H1 (cell line): ENCODE results near the gene RAB44. TPM values are rescaled to one million over a fixed set of nuclear protein-coding genes. Genes with fewer than 3 reads are reported as not detected.

Source experiments
- CEBPB ChIP-seq: IDR thresholded peaks from 2 replicates; pipeline ENCODE4 v1.6.1; 2012; ENCODE audit warnings: low read depth, low read length
- MAX ChIP-seq: IDR thresholded peaks from 2 replicates; pipeline ENCODE4 v1.6.1; 2012; ENCODE audit warnings: inconsistent platforms
- SIRT6 ChIP-seq: IDR thresholded peaks from one replicate; pipeline ENCODE4 v1.7.1; 2012; ENCODE audit warnings: low read length, inconsistent platforms
- TBP ChIP-seq: IDR thresholded peaks from 2 replicates; pipeline ENCODE4 v1.6.1; 2011; ENCODE audit warnings: low read depth, low read length, improper control_type of control experiment
- TCF12 ChIP-seq: IDR thresholded peaks from 2 replicates; pipeline ENCODE4 v1.6.1; 2011; ENCODE audit warnings: low read depth, mild to moderate bottlenecking, low read length
- polyA plus RNA-seq, 7 experiments: library from polyadenylated mRNA; depleted of rRNA in 3 of 7; stranded (reverse) in 5 of 7; unstranded in 2 of 7; fragments of >200 nt in 5 of 7; fragments of 200-250 nt in 2 of 7; gene quantifications; 1 replicate in 5 of 7; 2 replicates in 1 of 7; 4 replicates in 1 of 7; pipeline versions ENCODE4 v1.2.1 to v1.2.3, GENCODE V29; 2011 to 2013; ENCODE audit warnings: missing spikeins in 2 of 7, mixed read lengths in 2 of 7
- total RNA-seq: library from RNA; stranded (reverse); fragmentation: NEBNext Ultra II Directional; extraction: Animal tissue kit (Norgen Biotek cat#: 25700); gene quantifications from 2 replicates; pipeline ENCODE4 v1.2.1, GENCODE V29; 2021

RAB44 gene
- total and polyA plus RNA-seq, 2 of the 8 experiments (the other 6 are each of a cell fraction or from before 2014, with no cell fraction given), result 0.02 TPM; not detected in 1

DNA sequence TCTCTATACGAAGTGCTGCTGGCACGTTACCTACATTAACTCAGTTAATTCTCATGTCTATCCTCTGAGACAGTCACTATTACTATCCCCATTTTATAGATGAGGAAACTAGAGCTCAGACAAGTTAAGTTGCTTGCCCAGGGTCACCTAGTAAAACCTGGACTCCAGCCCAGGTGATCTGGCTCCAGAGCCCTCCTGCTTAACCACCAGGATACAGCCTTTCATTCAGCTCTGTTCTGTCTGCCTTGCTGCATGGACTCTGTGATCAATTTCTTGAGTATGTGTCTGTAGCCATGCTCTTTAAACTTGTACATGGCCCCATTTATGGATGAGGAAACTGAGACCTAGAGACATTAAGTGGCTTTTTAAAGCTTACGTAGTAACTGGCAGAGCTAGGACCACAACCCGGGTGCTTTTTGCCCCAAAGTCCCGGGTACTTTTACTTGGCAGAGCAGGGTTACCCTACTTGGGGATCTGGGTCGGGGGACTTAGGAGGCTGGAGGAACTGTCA lies 14.4 kb upstream of the RAB44 start (continued):
- TF ChIP-seq MAX (no peak), TBP (no peak), TCF12 (no peak), SIRT6 (no peak), CEBPB (no peak)
